Tibial artery (tissue), 4 donors: ENCODE data around the gene ULK4.
"Not testable (repeated sequence)": the region's sequence is repeated elsewhere in the genome, so short reads cannot be mapped to it uniquely, and the experiment has no call there.

Source experiments
- DNase-seq, 2 donors: peaks; one replicate each; pipeline ENCODE4 v3.0.0-alpha.2; 2019
- H3K27ac ChIP-seq, 2 donors: fragments of 200-600 bp; sonication (generic) in 1 of 2; 1 replicate in 1 of 2; 2 replicates in 1 of 2; pipeline ENCODE4 v1.5.1; 2018 to 2019; ENCODE audit warnings: mild to moderate bottlenecking in 1 of 2
- H3K27me3 ChIP-seq, 2 donors: fragments of 200-600 bp; sonication (generic) in 1 of 2; one replicate each; pipeline versions ENCODE4 v1.5.1 to v1.6.0; 2016 to 2019
- H3K36me3 ChIP-seq, 3 donors: fragments of 200-600 bp; sonication (generic) in 2 of 3; one replicate each; pipeline ENCODE4 v1.5.1; 2016 to 2019; ENCODE audit warnings: mild to moderate bottlenecking in 2 of 3
- H3K4me1 ChIP-seq, 4 donors: fragments of 200-600 bp; sonication (generic) in 2 of 4; 1 replicate in 3 of 4; 2 replicates in 1 of 4; pipeline ENCODE4 v1.5.1; 2016 to 2019
- H3K4me3 ChIP-seq, 2 donors: fragments of 200-600 bp; sonication (generic) in 1 of 2; 1 replicate in 1 of 2; 2 replicates in 1 of 2; pipeline ENCODE4 v1.5.1; 2018 to 2019; ENCODE audit warnings: mild to moderate bottlenecking in 2 of 2
- H3K9me3 ChIP-seq, 3 donors: fragments of 200-600 bp; sonication (generic) in 1 of 3; one replicate each; pipeline ENCODE4 v1.5.1; 2016 to 2019
- CTCF ChIP-seq, 2 experiments: fragments of 200-600 bp in 1 of 2; fragments of 450-650 bp in 1 of 2; IDR thresholded peaks; one replicate each; pipeline ENCODE4 v1.5.1; 2017 to 2019; ENCODE audit warnings: antibody characterized with exemption in 2 of 2, mild to moderate bottlenecking in 1 of 2, moderate library complexity in 1 of 2
- intact Hi-C: fragments of 100-400 bp; cut with DNase I; formaldehyde crosslinking; loops from one replicate; pipeline ENCODE4 v1.15.0; 2023; ENCODE audit warnings: low total_unique reads

ULK4 gene

DNA sequence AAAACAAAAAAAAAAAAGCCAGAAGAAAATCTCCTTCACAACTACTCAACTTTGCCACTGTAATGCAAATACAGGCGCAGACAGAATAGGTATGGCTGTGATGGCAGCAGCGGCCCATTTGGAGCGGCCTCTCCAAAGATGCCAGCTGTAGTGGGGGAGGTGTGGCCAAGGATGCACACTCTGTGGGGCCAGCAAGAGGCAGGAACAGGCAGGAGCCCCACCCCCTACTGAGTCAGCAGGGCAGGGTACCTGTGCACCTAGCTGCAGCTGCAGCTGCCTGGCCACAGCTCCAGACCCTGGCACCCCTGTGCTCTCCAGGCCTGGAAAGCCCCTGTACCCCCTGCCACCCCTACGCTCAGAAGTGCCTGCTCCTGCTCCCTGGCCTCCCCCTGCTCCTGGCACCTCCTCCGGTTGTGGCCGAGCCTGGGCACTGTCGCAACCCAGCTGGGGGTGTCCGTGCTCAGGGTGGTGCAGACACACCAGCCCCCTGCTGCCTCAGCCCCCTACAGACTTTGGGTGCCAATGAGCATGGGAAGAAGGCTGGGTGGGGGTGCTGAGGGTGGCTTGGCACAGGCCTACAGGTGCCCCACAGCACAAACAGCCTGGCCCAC is 312.7 kb downstream of the ULK4 start:
- DNase-seq, result no peak
- peaks cover 0 to 13% (median 3%) of the 10 kb centered on the region in 4 donors for H3K4me1 ChIP-seq
- H3K27me3 ChIP-seq, result no peaks in the 10 kb centered on the region
- intact Hi-C loops, result no loop called here
- TF ChIP-seq CTCF (IDR thresholded peaks at IDR 0.05), result no peak
- H3K4me3 ChIP-seq, result no peak overlapping the region
- no peaks in the 10 kb centered on the region for H3K9me3 ChIP-seq
- H3K36me3 ChIP-seq, result no peaks in the 10 kb centered on the region
- no peak overlapping the region for H3K27ac ChIP-seq

DNA sequence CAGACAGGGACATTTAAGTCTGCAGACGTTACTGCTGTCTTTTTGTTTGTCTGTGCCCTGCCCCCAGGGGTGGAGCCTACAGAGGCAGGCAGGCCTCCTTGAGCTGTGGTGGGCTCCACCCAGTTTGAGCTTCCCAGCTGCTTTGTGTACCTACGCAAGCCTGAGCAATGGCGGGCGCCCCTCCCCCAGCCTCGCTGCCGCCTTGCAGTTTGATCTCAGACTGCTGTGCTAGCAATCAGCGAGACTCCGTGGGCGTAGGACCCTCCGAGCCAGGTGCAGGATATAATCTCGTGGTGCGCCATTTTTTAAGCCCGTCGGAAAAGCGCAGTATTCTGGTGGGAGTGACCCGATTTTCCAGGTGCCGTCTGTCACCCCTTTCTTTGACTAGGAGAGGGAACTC is 314.2 kb downstream of the ULK4 start:
- H3K4me1 ChIP-seq, H3K4me3 ChIP-seq, DNase-seq, H3K9me3 ChIP-seq, intact Hi-C loops, H3K36me3 ChIP-seq, H3K27ac ChIP-seq, H3K27me3 ChIP-seq: not testable (repeated sequence)

DNA sequence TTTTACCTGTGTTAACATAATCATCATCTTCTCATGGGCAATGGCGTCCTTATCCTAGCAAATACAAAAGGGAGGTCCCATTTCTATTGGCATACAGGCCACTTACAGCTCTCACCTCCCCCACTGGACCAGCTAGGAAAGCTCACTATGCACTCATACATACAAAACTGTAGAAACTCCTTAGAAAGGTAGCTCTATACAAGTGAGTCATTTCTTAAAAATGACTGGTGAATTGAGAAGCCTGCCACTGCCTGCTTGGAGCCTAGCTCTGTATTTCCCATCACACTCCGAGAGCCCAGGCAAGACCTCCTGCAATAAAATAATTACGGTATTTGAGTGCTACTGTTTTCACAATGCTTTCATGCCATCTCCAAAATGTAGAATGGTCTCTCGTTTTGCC is 321.8 kb downstream of the ULK4 start:
- no peaks in the 10 kb centered on the region for H3K27me3 ChIP-seq
- intact Hi-C loops, result no loop called here
- TF ChIP-seq CTCF (IDR thresholded peaks at IDR 0.05), result no peak

GRCh38 chr3:41638381-41638780 is 323.5 kb downstream of the ULK4 start:
- H3K4me1 ChIP-seq, result no peaks in the 10 kb centered on the region
- no peak overlapping the region for H3K4me3 ChIP-seq
- H3K27me3 ChIP-seq, result no peaks in the 10 kb centered on the region
- intact Hi-C loops, result no loop called here
- H3K36me3 ChIP-seq, result no peaks in the 10 kb centered on the region
- no peak overlapping the region for H3K27ac ChIP-seq
- no peaks in the 10 kb centered on the region for H3K9me3 ChIP-seq
- no peak for TF ChIP-seq CTCF (IDR thresholded peaks at IDR 0.05)
- no peak for DNase-seq

More for the DNA sequence above, 321.8 kb downstream of the ULK4 start:
- Histone ChIP-seq H3K27ac (no peak overlapping the region), H3K4me1 (no peaks in the 10 kb centered on the region), H3K36me3 (no peaks in the 10 kb centered on the region), H3K4me3 (no peak overlapping the region), H3K9me3 (no peaks in the 10 kb centered on the region)
- DNase-seq, result no peak

DNA sequence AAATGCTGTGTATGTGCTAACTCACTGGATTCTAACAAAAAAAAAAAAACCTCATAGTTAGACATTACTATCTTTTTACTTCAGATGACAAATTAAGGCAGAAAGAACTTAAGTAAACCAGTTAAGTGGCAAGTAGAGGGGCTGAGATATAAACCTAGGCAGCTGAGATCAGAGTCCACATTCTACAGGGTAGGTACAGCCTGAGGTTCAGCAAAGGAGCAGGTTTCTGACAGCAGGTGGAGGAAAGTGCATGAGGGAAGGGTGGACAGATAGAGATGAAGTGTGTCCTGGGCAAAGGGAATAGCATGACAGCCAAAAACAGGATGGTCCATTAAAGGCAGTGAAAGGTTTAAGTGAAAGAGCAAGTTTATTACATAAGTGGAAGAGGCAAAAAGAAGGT is 329.2 kb downstream of the ULK4 start:
- Histone ChIP-seq H3K36me3 (no peaks in the 10 kb centered on the region), H3K9me3 (no peaks in the 10 kb centered on the region), H3K27me3 (no peaks in the 10 kb centered on the region), H3K4me3 (no peak overlapping the region), H3K4me1 (no peaks in the 10 kb centered on the region), H3K27ac (no peak overlapping the region)
- no peak for TF ChIP-seq CTCF (IDR thresholded peaks at IDR 0.05)
- DNase-seq, result no peak
- intact Hi-C loops, result no loop called here

DNA sequence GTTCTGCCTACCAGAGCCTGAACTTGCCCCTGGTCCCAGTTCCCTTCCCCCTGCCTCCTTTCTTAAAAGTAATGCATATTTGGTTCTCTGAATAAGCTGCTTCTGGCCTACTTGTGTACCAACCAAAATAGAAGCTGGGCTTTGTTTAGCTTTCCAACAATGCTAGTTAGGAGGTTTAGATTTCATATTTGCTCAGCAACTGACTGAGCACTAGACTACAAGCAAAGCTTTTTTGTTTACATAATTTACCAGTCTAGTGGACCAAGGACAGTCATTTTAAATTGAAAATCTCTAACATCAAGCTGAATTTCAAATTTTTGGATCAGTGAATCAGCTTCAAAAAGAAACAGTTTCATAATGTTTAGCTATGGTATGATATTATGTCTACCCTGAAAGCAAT is 331.2 kb downstream of the ULK4 start:
- no peaks in the 10 kb centered on the region for H3K36me3 ChIP-seq
- H3K4me1 ChIP-seq, result no peaks in the 10 kb centered on the region
- no peak for DNase-seq
- no peaks in the 10 kb centered on the region for H3K27me3 ChIP-seq
- H3K4me3 ChIP-seq, result no peak overlapping the region
- no peak overlapping the region for H3K27ac ChIP-seq
- intact Hi-C loops, result no loop called here
- H3K9me3 ChIP-seq, result no peaks in the 10 kb centered on the region
- no peak for TF ChIP-seq CTCF (IDR thresholded peaks at IDR 0.05)
